GM18519 (cell line): ENCODE measurements around the gene MUL1.

ENCODE experiments used
- ATAC-seq: cut with Tn5 transposase; IDR thresholded peaks from one replicate; pipeline ENCODE4 v1.9.1; 2021; ENCODE audit warnings: mild to moderate bottlenecking, moderate library complexity; ENCODE audit not compliant: unreplicated experiment, low FRiP score

MUL1 gene

DNA sequence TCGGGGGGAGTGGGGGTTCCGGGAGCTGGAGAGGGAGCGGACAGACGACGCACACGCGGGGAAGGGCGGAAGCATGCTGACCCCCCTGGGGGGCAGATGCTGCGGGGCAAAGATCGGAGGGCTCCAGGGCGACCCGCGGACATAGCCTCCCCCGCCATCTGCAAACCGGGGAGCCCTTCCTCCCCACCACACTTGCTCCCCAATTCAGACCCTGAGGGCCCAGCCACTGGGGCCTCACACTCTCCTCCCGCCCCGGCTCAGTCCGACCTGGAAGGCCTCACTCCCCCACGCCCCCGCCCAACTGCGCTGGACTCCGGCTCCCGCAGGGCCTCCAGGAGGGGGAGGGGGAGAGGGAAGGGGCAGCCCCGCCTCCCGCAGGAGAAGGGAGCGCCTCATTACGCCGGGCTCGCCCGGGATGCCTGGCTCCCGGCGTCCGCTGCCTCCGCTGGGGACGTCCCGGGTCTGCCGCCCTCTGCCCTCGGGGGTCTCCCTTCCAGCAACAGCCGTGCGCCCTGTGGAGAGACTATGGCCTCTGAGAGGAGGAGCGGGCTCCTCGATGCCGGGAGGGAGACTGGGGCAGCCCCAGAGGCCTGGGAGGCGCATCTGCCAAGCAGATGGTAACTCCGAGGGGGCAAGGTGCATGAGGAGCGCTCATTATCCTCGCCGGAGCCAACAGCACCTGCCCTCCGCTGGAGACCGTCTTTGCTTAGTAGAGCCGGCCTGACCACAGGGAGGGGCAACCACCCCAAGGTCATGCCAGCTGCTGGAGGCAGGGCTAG lies 21.3 kb downstream of the MUL1 start:
- ATAC-seq = no peak

DNA sequence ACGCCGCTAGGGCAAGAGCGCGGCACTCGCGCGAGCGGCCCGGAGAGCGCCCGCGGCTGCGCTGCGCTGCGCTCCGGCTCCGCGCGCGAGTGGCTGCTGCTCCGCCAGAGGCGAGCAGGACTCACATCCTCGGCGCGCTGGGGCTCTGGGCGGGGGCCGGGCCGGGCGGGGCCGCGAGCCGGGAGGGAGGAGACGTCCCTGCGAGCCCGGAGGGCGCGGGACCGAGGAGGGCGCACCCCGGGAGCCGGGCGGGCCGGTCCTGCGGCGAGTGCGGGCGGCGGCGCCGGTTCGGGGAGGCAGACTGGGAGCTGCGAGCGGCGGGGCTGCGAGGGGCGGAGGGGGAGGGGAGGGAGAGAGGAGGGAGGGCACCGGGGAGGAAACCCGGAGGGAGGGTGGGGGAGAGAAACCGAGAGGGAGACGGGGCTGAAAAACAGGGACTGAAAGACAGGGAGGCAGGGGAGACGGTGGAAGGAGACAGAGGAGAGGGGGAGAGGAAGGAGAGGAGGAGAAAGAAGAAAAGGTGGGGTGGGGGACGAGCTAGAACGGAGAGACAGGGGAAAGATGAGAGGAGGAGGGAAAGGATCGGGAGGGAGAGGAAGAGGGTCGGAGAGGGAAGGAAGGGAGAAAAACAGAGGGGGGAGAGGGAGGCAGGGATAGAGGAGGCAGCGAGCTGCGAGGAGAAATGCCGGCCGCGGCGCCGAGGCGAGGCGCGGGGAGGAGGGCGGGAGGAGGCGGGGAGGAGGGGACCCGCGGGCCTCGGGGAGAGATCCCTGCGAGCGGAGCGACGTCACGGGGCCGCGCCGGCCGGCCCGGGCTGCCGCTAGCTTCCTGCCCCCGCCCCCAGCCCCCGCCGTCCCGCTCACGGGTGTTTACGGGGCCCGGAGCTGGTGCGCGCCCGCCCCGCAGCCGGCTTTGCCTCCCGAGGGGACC lies 22.2 kb downstream of the MUL1 start, which contains the start of gene CAMK2N1:
Gene CAMK2N1 (minus strand): TSS at position 684 of the 930 bp plus-strand sequence. CDS start 831 bp downstream, outside the sequence.
- ATAC-seq = no peak

DNA sequence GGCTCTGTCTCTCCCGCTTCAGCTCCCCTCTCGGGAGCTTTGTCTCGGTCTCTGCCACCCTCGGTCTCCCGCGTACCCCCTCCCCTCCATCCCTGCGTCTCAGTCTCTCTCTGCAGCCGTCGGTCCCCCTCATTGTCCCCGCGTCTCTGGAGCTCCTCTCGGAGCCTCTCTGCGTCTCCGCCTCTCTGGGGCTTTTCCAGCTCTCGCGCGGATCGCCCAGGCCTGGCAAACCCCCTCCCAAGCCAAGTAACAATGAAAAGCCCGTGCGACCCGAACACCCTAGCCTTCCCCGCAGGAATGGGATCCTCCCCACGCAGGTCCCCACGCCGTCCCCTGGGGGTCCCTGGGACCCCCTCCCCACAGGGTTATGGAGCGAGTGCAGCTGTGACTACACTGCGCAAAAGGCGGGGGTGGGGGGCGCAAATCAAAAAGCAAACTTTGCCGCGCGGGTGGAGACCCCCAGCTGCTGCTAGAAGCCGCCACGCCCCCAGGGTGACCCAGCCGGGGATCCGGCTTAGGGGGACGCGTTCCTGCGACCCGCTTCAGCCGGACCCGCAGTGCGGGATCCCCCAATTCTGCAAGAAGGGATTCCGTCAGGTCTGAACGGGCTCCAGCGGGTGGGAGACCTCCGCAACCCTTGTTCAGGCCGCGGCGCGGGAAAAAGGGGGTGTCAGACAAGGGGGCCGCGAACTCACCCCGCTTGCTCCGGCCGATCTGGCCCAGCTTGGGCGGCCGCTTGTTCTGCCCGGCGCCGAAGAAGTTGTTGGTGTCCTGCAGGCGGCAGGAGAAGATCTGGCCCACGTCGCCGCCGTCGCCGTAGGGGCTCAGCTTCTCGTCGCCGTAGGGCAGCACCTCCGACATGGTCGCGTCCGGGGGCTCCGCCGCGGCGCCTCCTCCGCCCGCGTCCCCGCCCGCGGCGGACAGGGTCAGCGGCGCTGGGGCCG lies 23.2 kb downstream of the MUL1 start:
- ATAC-seq = no peak

DNA sequence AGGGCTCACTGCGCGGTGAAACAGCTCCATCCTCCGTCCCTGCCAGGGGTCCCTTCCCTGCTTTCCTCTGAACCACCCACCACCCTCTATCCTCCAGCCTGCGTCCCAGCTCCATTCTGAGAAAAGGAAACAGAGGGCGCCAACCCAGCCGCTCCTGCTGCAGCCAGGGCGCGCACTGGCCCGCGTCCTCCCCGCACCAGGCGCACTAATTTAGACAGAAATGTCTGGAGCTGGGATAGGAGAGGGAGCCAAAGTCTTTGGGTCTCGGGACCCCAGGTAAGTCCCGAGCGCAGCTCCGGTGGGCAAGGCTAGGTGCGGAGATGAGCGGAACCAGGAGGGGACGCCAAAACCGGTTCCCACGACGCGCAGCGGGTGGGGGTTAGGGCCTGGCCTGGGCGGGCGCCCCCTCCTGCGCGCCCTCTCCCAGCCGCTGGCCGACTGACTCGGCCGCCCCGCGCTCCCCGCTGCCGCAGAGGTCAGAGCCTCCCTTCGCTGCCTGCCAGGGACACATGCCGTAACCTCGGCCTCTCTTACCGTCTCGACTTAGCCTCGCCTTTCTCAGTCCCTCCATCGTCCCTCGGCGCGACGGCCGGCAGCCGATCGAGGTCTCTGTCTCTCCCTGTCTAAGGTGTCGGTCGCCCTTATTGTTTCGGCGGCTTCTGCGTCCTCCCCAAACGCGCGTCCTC lies 24.0 kb downstream of the MUL1 start:
- no peak for ATAC-seq

DNA sequence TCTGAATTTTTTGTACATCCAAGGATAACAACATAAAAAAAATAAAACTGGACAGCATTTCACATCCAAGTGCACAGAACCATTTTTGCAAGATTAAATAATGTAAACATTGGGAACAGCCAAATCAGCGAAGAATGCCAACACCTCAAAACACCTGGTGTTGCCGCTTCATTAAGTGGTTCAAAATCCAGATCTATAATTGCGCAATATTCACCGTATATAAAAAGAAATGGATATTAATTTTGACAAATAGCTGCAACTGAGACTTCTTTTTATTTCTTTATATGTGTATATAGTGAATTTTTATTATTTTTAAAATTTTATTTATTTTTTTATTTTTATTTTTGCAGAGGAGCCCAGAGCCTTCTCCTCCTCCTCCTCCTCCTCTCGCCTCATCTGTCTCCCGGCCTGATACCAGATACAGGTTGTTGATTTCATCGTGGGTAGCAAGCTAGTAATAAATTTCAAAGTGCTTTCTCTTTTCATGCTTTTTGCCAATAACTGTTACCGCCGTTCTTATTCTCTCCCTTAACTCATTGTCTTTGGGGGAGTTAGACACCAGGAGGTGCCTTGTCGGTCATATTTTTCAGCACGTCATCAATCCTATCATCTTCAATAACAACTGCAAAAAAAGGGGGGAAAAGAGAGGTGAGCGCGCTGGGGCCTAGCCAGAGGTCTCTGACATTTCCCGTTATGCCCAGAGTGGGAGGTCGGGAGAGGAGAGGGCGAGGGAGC lies 24.7 kb downstream of the MUL1 start:
- ATAC-seq = no peak

DNA sequence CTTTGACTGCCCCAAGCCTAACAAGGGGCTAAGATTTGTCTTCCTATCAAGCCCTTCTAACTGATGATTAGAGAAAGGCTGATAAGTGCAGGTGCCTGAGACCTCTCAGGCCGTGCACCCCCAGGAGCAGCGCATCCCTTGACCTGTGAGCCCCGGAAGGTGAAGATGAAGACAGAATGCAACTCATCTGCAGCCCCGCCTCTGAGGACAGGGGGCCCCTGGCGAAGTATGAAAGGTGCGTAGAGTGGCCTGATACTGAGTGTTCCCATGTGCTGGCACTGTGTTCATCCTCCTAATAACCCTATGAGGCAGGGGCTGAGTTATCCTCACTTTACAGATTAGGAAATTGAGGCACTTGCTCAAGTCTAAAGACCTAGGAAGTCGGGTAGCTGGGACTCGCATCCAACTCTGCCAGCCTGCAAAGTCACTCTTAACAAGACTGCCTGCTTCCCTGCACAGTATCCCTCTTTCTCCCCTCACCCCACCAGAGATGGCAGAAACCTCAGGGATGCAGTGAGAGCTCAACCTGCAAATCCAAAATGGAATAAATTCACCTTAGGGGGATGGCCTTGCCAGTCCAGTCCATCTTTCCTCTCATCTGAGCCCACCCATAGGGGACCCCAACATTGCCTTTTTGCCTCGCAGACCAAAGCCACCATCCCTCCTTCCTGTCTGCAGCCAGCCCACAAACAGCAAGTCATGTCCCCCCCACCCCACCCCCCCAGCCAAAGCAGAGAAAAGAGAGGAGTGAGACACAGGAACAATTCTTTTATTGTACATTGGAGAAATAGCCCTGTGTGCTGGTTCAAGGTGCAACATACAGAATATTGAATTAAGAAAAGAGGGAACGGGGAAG lies 26.1 kb downstream of the MUL1 start:
- ATAC-seq = no peak

DNA sequence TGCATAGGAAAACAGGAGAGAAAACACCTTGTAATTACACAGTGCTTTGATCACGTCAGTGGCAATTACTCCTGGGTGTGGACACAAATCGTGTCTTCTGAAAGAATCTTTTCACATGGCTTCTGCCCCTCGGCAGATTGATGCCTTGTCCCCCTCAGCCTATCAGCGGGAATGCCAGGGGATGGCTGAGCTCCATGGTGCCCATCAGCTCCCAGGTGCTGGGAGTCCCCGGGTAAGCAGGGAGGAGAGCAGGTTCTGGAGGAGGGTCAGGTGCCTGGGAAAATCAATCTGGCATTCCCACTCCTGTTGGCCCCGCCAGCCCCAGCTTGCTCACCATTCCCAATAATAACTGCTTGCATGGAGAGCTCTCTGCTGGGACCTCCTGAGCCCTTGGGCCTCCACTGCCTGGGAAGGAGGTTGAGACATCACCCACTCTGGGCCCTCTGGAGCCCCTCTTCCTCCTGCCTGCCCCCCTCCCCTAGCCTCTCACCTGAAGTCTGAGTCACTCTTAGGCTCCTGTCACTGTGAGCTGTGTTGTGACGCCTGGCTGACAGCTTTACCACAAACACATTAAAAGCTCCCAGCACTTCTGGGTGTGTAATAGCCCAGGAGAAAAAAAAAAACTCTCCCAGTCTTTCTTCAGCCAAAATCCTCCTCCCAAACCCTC lies 26.9 kb downstream of the MUL1 start:
- no peak for ATAC-seq

DNA sequence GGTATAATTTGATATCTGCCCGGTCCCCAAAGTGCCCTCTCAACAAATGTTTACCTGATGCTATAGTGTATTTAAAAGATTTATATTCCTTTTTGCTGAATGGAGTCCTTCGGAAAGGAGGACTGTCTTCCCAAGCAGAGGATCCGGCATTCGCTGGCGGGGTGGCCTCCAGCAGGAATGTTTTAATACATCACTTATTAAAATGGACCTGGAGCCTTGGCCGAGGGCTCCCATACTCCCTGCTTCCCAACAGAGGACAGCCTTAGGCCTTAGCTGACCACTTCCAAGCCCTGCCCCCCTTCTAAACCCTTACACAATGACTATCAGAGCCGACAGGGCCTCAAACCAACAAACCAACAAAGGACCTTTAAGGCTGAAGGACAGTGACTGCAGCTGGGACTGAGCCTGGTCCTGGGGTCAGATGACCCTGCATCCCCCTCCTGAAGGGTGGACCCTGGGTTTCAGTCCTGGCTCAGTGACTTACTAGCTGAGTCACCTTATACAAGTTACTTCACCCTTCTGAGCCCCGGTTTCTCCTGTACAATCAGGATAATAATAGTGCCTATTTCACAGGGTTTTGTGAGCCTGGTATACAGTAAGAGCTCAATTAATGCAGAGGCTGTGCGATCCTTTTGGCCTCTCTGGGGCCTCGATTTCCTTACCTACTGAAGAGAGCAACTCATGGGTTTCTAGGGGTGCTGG lies 27.6 kb downstream of the MUL1 start:
- ATAC-seq = no peak

DNA sequence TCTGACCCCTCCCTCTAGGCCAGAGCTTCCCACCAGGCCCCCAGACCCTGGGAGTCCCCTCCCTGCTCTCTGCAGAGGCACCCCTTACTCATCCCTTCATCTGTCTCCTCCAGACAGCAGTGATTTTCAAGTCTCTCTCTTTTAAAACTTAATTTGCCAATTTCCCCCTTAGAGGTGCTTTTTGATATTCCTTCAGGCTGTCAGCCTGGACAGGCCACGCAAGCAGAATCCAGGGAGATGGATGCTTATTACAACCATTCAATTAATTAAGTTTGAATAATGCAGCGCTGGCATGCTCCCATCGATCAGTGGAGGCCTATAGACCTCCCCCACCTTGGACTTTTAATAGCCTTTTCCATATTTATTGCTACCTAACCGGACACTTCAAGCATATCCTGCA lies 28.1 kb downstream of the MUL1 start:
- ATAC-seq = no peak

DNA sequence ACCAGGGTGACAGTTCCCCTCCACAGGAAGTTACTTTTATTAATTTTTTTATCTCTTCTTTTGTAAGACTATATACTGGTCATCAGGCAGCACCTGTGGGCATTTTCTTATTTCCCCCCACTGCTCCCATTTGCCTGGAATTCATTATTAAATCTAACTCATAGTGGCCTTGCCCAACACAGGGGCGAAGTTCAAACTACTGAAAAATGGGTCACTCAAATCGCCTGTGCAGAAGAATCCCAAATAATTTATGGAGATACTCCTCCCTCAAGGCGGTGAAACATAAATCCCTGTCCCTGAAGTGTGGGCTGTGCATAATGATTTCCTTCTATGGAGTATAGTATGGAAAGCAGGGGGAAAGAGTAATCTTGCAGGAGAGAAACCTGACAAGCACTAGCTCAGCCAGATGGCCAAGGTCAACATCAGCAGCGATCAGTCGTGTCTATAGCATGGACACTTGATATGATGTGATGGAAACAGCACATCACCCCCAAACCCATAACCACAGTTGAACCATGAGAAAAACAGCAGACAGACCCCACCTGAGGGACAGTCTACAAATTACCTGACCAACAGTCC lies 29.8 kb downstream of the MUL1 start:
- no peak for ATAC-seq

DNA sequence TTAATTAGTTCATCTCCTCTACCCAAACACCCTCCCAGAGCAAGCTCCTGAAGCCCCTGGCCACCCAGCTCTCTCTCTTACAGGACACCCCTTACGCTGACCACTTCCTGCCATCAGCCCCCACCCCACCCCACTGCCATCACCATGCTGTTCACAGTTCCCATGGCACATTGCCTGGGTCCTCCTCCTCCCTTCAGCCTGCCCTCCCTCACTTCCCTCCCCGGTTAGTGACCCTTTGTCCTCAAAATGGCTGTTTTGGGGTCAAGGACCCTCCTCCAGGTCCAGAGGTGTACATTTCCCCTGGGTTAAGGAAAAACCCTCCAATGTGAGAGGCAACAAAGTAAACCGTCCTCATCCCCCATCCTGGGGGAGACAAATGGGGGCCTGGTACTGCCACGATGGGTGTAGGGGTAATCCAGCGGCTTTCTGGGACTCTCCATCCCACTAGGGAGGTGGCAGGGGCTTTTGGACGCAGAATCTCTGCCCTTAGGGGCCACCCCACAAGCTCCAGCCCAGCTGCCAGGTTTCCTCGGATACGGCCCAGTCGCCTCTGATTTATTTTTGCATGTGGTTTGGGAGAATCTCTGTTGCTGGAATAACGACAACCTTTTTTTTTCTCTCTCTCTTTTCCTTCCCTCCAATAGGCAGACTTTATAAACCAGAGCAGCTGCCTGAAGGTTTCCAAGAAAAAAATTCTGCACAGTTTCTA lies 30.4 kb downstream of the MUL1 start:
- no peak for ATAC-seq

DNA sequence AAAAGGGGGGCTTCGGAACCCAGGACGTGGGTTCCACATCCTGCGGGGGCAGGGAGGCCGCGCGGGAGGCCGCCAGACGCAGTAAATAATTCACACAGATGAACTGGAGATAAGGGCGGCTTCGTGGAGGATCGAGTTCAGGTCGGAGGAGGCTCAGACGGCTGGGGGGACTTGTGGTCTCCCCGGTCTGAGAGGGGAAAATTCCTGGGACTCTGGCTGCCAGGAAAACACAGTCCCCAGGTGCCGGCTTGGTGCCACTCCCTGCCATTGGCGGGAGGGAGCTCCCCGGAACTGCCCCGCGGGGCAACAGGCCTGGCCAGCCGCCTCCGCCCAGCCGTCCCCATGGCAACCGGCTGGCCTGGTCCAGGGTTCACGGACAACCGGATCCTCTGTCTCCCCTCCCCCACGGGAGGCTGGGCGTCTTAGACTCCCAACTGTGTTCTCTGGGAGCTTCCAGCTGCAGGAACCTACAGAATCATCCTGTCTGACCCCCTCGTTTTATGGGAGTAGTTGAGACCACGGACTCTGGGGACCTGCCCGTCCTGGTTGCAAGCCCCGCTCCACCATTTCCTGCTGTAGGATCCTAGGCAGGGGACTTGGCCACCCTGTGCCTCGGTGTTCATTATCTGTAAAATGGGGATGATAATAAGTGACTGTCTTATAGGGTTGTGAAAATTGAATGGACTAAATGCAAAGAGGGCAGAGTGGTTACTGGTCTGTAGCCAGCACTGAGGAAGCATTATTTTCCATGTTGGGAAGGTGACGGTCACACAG lies 31.5 kb downstream of the MUL1 start:
- ATAC-seq = no peak

DNA sequence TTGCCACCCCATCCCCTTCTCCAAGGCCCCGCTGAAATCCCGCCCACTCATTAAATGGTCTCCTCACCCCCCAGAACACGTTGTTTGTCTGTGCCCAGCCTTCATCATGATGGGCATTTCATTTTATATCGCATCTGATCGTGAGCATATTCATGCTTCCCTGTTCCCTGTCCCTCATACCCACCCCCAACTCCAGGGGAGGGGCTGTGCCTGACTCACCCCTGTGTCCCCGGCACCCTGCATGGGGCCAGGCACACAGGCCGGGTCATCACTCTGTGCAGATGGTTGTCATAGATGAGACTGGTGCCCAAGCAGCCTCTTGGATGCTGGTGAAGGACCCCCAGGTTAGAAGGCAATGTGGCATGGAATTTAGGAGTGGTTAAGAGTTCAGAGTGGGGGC lies 33.0 kb downstream of the MUL1 start:
- no peak for ATAC-seq

DNA sequence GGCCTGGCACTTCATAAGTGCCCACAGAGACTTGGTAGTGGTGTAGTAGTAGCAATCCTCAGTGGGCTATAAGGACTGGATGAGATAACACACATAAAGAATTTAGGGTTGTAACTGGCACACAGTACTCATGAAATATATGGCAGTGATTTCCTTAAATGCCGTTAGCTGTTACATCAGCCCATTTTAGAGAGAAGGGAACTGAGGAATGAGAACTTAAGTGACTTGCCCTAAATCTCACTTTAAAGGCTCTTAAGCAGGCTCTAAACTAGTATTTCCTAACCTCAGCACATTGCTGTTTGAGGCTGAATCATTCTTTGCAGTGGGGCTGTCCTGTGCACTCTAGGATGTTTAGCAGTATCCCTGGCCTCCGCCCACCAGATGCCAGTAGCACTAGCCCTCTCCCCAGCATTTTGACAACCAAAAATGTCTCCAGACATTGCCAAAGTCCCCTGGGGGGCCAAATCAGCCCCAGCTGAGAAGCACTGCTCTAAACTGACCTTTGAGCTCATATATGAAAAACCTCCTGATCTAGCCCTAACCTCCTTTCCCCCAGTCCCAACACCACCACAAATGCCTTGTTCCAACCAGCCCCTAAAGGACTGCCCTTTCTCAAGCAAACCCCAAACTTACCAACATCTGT lies 33.5 kb downstream of the MUL1 start:
- ATAC-seq = no peak

DNA sequence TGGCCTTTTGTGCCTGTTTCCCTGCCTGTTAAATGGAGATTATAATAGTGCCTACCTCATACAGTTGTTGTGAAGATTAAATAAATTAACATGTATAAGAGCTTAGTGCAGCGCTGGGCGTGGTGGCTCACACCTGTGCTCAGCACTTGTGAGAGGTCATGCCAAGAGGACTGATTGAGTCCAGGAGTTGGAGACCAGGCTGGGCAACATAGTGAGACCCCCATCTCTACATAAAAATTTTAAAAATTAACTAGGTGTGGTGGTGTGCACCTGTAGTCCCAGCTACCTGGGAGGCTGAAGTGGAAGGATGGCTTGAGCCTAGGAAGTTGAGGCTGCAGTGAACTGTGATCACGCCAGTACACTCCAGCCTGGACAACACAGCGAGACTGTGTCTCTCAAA lies 34.1 kb downstream of the MUL1 start:
- no peak for ATAC-seq
